Stimulated activated CD8-positive, alpha-beta memory T cell treated with anti-CD3 and anti-CD28 coated beads, Interleukin-2, amount 100 ng/mL, for 48 hours (primary cell): ENCODE measurements around the gene NUBP2.
A peak's percentile ranks its signal among the peaks of the same experiment; 100 is the strongest.

ENCODE experiments used
- DNase-seq, 2 donors: peaks; one replicate each; pipeline ENCODE4 v3.0.0-alpha.2; 2020; ENCODE audit warnings: low read depth in 2 of 2

The NUBP2 gene

DNA sequence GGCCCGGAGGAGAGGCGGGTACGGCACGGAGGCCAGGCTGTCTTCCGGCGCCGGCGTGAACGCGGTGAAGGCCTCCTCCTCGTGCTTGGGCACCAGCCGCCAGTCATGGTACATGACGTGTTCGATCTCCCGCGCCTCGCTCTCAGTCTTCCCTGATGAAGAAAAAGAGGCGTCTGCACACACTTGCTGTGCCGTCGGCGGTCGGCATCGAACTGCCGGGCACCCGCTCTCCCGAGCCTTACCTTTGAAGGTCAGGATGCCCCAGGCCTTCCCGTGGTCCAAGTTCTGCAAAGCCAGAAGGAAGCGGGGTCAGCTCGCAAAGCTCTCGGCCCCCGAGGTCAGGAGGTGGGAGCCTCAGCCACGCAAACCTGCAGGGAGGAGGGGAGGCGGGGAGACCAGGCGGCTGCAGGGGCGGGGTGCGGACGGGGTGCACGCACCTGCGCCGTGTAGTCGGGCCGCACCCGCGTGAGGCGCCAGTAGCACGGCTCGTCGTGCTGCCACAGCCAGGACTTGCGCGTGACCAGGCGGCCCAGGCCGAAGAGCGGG is 10.3 kb upstream of the NUBP2 start, which contains the start of gene EME2:
EME2 (plus strand) TSS at position 449 of the 546 bp plus-strand sequence. CDS start 418 bp downstream, outside the sequence.
- peak; percentile 34 to 38 for DNase-seq

DNA sequence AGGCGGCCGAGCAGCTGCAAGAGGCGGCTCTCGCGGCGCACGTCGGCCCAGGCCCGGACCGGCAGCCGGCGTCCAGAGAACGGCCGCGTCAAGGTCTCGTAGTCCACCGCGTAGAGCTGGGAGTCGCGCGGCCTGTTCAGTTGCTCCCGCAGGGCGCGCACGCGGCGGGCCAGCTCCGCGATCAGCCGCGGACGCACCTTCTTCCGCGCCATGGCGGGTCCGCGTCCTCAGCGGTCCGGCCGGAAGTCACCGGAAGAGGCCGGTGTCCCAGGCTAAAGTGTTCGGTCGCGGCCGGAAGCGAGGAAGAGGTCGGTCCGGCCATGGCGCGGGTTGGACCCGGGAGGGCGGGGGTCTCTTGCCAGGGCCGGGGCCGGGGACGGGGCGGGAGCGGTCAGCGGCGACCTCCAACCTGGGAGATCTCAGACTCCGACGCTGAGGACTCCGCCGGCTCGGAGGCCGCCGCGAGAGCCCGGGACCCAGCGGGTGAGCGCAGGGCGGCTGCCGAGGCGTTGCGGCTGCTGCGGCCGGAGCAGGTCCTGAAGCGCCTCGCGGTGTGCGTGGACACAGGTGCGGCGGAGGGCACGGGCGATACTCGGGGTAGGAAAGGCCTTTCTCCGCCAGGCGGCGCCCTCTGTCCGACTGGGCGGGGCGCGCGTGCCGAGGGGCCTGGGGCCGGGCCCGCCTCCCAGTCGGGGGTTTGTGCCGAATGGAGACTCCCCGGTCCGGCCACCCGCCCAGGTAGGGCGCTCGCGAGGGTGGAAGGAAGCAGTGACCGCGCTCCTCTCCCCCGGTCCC is 9.7 kb upstream of the NUBP2 start, which contains the start of gene MRPS34:
MRPS34 (minus strand) TSS at position 227 of the 795 bp plus-strand sequence; CDS start at position 212, 15 bp downstream.
- peak; percentile 69 to 73 for DNase-seq

DNA sequence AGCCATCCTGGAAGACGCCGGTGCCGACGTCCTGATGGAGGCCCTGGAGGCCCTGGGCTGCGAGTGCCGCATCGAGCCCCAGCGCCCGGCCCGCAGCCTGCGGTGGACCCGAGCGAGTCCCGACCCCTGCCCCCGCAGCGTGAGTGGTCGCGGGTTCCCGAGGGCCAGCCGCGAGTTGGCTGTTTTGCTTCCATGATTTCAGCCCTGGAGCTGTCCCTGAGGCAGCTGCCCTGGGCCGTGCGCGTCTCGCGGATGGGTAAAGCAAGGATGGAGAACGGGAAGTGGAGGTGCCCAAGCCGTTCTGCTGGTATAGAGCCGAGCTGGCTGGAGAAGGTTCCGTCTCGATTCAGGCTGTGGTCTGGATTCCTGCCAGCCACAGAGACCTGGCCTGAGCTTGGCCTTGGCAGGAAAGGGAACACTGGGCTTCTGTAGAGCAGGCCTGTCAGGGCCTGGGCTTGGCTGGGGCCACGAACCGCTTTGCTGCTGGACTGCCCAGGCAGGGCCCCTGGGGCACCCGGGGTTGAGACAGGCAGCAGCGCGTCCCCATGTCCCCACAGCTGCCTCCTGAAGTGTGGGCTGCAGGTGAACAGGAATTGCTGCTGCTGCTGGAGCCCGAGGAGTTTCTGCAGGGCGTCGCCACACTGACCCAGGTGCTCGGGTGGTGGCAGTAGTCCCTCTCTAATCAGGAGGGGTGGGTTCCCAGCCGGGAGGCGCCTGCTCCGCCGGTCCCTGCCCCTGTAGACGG is 8.9 kb upstream of the NUBP2 start:
- no peak for DNase-seq

DNA sequence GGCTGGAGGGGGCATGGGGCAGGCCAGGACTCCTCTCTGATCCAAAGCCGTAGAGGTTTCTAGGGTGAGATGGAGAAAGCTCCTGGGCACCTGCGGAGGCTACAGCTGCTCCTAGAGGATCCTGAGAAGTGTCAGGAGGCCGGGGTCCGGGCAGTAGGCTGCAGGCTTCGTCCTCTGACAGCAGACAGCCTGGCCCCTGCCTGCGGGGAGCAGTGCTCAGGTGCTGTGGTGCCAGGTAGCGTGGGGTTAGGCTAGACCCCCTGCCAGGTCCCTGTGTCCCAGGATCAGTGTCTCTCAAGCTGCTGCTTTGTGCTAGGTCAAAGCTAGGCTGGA is 8.3 kb upstream of the NUBP2 start:
- DNase-seq: no peak

DNA sequence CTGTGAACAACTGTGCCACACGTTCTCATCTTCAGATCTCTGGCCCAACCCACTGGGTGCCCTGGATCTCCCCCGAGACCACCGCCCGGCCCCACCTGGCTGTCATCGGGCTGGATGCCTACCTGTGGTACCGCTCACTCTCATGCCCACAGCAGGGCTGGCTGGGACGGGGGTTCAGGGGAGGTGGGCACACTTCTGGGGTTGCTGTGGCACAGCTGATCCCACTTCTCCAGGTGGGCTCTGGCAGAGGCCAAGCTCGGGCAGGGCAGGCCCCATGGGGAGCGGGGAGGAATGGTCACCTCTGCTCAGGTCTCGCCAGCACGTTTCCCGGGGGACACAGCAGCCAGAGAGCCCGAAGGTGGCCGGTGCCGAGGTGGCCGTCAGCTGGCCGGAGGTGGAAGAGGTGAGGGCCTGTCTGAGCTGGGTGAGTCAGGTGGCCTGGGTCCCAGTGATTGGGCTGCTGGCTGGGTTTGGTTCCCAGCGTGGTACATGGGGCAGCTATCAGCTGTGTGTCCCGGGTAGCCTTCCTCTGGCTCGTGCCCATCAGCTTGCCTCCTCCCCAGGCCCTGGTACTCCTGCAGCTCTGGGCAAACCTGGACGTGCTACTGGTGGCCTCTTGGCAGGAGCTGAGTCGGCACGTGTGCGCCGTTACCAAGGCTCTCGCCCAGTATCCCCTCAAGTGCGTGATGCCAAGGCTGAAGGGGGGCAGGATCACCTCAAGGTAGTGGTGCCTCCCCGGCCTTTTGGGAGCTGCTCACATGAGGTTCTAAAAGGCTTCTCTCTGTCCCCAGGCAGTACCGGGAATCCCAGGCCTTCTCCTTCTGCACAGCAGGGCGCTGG is 7.5 kb upstream of the NUBP2 start:
- DNase-seq: no peak

DNA sequence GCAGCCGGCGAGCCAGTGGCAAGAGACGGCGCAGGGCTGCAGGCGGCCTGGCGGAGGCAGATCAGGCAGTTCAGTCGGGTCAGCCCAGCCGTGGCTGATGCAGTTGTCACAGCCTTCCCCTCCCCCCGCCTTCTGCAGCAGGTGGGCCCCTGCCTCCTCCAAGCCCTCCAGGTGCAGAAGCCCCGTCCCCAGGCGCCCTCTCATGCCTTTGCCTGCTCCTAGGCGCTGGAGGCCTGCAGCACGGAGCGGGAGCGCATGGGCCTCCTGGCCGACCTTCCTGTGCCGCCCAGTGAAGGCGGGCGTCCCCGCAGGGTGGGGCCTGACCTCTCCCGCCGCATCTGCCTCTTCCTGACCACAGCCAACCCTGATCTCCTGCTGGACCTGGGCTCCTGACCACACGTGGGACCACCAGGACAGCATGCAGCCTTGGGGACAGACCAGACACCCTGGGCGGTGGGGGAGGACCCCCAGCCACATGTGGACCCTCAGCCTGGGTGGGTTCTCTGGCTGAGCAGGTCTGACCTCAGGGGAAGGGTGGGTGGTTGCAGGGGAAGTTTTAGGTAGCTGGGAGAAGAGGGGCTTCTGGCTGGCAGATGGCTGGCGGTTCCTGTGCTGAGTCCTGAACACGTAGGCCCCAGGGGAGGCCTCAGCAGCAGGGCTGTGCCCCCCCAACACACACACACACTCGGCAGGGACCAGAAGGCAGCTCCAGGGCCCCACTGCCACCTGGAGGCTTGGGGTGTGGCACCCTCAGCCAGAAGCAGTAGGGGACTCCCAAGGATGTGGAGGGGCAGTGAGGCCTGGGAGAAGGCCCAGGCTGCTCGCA is 6.7 kb upstream of the NUBP2 start:
- DNase-seq: no peak

GRCh38 chr16:1776672-1776955 is 6.1 kb upstream of the NUBP2 start:
- DNase-seq: no peak

DNA sequence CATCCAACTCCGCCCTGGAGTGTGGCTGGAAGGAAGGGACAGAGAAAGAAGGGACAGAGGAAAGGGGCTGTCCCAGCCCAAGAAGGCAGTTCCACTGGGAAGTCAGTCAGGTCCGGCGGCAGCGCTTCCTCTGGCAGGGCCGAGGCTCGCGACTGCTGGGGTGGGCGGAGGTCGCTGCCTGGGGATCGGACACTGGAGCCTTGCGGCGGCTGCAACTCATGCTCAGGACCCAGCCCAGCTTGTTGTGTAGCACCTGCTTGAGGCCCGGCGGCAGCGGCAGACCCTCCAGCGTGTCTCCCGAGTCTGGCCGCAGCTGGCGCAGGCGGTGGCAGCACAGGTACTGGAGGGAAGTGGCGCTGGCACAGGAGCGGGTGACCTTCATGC is 5.8 kb upstream of the NUBP2 start:
- DNase-seq: no peak

DNA sequence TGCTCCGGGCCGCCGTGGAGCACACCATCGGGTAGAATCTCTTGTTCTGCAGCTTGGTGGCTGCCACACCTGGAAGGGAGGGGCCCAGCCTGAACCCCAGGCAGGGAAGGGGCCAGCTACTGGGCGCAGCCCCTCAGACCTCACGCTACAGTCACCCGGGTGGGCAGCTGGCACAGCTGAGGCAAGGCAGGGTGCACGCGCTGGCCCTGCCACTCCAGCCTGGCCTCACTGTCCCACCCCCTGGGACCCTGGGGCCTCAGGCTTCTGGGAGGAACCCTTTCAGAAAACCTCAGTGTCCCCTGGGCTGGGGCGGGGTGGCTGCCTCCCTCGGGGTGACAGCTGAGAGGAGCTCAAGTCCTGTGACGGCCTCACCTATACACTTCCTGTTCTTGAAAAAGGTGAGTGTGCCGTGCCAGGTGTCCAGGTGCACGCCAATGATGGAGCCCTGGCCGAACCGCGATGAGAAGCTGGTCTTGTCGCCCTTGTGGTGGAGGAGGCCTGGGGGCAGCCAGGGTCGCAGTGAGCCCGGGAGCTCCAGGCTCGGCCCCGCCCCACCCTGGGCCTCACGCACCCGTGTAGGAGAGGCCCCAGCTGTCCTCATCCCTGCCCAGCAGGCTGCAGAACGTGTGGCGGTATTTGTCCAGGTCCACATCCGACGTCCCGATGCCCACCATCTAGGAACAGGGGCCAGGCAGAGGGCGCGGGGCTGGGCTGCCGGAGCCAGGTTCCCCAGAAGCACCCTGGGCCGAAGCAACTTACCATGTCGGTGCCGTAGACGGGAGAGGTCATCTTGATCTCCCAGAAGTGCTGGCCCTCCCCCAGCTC is 5.2 kb upstream of the NUBP2 start:
- DNase-seq: no peak

DNA sequence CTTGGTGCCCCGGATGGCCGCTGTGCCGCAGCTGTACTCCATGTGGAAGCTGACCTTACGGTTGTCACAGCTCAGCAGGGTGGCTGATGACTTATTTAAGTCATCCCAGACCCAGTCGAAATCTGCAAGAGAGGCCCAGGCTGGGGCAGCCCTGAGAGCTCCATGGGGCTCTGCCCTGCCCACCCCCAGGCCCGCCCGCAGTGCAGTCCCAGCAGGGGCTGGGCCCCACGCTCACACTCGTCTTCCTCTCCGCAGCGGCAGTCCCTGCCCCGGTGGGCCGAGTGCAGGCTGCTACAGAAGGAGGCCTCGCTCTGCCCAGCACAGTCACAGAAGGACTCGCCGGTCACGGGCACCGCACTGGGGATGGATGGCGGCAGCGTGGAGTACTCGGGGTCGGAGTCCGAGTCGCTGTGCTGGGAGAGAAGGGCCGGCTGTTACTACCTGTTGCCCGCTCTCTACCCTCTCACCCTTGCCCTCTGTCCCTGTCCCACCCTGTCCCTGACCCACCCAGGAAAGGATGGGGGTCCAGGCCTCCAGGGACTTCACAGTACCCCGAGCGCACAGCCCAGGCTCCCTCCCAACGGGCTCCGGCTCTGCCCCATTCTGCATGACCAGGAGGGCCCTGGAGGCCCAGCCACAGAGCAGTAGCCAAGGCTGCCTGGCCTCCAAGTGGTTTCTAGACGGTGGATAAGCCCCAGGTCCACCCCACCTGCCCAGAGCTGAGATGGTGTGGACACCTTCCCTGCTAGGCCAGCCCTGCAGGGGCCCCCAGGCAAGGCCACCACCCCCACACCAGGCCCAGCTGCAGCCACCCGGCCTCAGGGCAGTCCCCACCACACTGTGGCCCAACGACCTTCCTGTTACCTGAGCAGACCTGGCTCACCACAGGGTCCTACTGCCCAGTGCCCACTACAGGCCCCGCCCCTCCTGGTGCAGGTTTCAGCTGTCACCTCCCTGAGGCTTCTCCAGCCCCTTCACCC is 4.3 kb upstream of the NUBP2 start:
- no peak for DNase-seq

DNA sequence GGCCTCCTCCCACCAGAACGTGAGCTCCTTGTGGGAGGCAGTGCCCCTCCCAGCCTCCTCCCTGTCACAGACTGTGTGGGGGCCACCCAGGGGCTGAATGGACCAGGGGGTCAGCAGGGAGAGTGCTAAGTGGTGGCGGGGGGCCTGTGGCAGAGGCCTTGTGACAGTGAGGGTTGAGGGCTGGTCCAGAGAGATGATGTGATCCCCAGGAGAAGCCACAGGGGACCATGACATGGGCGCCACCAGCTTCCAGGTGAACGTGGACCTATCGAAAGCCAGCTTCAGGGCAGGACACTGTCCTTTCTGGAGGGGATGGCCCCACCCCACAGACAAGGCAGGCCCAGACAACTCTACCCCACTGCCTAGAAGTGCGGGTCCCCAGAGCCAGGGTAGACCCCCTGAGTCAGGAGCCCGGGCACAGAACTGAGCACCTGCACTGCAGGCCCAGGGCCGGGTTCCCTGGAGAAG is 3.5 kb upstream of the NUBP2 start:
- DNase-seq: no peak

DNA sequence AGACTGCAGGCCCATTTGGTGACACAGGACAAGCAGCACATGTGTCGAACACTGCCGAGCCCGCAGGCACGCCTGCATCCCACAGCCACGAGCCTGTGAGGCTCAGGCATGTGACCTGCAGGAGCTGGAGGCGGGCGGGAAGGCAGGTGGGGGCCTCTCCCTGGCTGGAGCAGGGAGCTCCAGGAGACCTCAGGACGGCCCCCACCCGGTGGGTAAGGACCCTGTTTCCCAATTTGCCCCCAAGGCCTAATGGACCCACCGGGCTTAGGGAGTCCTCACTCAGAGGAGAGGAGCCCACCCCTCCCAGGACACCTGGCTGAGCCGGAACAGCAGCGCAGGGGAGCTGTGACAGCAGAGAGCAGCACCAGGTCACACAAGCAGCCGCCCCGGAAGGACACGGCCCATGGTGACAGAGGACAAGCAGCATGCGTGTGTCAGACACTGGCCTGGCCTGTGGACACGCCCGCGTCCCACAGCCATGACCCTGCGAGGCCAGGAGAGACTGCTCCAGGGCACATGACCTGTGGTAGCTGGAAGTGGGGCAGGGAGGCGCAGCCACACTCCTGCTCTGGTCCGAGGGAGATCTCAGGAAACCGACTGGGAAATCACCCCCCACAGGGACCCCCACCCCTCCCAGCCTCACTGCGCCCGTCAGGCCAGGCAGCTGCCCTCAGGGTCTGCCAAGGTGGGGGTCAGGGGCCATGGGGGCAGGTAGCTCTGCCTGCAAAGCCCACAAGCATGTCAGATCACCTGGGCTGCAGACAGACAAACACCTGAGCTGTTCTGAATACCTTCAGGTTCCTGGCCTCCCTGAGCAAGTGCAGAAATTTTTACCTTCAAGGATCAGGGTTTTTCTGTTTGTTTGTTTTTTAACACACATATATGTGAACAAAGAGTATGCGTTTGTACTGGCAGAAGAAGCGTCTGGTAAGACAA is 2.8 kb upstream of the NUBP2 start:
- no peak for DNase-seq

DNA sequence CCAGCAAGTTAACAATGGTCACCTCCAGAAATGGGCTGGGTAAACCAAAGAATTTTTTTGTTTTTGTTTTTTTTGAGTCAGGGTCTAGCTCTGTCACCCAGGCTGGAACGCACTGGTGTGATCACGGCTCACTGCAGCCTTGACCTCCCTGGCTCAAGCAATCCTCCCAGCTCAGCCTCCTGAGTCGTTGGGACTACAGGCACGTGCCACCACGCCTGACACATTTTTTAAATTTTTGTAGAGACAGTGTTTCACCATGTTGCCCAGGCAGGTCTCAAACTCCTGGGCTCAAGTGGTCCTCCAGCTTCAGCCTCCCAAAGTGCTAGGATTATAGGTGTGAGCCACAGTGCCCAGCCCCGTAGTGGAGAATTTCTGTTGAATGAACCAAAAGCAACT is 2.1 kb upstream of the NUBP2 start:
- DNase-seq: no peak

DNA sequence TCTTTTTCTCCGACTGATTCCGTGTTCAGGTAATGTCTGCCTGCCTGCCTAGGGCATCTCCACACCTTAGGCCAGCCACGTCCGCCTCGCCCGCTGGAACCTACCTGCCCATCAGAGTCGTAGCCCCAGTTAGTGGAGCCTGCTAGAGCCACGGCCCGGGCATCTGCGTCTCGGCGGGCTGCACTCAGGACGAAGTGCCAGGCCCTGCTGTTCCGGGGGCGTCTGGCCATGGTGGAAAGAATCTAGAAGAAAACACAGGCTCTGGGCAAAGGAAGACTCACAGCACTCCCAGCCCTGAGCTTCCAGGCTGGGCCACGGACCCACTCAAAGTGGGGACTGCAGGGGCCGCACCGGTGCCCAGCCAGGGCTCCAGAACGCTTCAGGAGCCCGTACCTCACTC is 1.5 kb upstream of the NUBP2 start:
- DNase-seq: no peak

DNA sequence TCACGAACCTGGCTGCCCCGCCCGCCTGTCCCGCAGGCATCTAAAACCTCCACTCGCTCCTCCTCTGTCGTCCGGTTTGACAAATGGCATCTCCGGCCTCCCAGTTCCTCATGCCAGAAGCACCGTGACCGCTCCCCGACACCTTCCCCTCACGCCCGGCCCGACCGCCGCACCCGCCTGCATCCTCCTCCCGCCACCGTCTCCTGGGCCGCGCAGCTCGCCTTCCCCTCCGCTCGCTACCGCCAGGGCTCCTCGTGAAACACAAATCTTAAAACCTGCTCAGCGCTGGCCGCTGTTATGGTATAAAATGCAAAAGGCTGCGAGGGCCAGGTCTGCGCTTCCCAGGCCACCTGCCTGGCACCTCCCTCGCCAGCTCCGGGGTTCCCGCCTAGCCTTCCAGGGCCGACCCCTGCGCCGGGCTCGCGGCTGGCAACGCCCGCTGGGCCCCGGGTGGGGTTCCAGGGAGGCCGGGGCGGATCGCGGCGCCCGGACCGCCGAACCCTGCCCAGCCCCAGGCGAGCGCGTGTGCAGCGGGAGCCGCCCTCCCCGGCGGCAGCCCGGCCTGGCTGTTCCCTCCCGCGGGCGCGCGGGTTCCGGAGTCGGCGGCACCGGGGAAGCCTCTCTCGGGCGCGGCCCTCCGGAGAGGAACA is 877 bp upstream of the NUBP2 start:
- peak in 1 of 2 donors; percentile 28 for DNase-seq

DNA sequence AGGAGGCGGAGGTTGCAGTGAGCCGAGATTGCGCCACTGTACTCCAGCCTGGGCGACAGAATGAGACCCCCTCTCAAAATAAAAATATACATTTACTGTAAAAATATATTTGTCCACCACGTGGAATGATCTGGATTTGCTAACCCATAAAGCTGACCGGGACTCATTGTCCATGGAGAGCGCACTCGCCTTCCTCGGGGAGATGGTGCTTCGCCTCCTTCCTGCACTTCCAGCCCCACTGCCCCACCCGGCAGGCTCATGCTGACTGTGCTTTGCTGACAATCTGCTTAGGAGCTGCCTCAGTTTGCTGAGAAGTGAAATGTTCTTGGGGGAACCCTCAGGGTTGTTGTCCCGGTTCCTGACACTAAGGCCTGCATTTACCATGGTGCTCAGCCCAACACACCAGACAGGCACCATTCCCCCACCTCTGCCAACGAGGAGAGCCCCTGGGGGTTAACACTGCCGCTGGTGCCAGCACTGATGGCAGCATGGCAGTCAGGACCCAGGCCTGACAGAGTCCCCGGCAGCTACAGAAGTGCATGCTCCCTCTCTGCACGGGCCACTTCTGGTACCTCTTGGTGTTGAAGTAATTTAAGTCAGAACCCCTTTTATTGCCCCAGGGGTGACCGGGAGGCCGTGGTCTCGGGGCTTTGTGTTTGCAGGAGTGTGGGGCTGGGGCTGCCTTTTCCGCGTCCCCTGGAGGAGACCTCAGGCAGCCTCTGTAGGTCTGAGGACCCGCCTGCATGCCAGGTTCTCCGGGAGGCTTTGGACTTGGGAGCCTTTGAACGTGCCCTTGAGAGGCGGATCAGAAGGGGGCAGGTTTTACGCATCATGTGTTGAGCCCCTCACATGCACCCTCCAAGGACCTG is 2.5 kb downstream of the NUBP2 start:
- no peak for DNase-seq

DNA sequence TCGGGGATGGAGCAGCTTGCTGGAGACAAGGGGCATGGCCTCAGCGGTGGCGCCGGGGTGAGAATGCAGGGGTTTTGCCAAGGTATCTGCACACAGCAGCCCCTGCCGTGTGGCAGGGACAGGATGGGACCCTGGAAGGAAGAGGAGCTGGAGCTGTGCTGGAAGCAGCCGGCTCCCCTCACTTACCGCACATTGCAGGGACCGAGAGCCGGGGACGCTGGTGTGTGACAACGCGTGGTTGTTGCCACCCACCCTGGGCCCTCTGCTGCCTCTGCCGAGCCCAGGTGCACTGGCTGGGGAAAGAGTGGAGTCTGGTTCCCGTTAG is 3.0 kb downstream of the NUBP2 start:
- no peak for DNase-seq
